Uterus (tissue), 2 donors: ENCODE measurements around the gene GREB1.

Source experiments
- POLR2A ChIP-seq, 2 donors: fragments of 450-650 bp; IDR thresholded peaks; one replicate each; pipeline ENCODE4 v1.6.1; 2016; ENCODE audit warnings: antibody characterized with exemption in 2 of 2, mild to moderate bottlenecking in 1 of 2, moderate library complexity in 1 of 2
- TF ChIP-seq, protein P1 (sequence below), 4 experiments: fragments of 200-600 bp in 2 of 4; fragments of 450-650 bp in 2 of 4; sonication (generic) in 2 of 4; IDR thresholded peaks; one replicate each; pipeline ENCODE4 v1.5.1; 2016 to 2019; ENCODE audit warnings: antibody characterized with exemption in 4 of 4, mild to moderate bottlenecking in 2 of 4, moderate library complexity in 1 of 4

DNA sequence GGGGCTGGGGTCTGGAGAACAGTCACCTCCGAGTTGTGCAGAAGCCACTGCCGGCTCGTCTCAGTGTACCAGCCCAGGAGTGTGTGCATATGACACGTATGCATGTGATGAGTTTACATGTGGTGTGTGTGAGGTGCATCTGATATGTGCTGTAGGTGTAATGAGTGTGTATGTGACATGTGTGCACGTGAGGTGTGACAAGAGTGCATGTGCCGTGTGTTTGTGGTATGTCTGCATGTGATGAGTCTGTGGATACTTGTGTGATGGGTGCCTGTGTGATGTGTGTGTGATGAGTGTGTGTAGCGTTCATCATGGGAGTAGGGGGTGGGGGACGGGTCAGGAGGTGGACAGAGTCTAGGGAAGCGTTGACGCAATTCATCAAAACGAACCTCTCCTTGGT, 123.3 kb downstream of the GREB1 start:
- TF ChIP-seq, protein P1, sequence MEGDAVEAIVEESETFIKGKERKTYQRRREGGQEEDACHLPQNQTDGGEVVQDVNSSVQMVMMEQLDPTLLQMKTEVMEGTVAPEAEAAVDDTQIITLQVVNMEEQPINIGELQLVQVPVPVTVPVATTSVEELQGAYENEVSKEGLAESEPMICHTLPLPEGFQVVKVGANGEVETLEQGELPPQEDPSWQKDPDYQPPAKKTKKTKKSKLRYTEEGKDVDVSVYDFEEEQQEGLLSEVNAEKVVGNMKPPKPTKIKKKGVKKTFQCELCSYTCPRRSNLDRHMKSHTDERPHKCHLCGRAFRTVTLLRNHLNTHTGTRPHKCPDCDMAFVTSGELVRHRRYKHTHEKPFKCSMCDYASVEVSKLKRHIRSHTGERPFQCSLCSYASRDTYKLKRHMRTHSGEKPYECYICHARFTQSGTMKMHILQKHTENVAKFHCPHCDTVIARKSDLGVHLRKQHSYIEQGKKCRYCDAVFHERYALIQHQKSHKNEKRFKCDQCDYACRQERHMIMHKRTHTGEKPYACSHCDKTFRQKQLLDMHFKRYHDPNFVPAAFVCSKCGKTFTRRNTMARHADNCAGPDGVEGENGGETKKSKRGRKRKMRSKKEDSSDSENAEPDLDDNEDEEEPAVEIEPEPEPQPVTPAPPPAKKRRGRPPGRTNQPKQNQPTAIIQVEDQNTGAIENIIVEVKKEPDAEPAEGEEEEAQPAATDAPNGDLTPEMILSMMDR (IDR thresholded peaks at IDR 0.05) = no peak
- no peak for TF ChIP-seq POLR2A (IDR thresholded peaks at IDR 0.05)
